Measurements from ENCODE around the gene BEST2.

The BEST2 gene

DNA sequence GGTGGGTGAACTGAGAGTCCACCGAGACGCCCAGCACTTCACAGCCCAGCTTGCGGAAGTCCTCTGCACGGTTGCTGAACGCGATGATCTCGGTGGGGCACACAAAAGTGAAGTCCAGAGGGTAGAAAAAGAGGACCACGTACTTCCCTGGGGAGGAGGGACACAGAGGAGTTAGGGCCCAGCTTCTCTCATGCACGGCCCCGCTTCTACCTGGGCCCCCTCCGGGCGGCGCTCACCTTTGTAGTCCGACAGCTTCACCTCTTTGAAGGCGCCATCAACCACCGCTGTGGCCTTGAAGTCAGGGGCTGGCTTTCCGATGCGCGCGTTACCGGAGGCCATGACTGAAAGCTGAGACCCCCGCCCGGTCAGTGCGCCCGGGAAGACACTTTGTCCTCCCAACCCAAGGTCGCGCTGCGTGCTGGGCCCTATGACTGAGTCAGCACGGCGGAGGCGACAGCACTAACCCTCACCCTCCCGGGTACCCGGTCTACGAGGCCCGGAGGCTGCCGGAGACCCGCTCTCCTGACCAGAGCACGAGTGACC, 49.4 kb downstream of the BEST2 start:
- Histone ChIP-seq H3K9me3 (ENCODE audit: low read length) (no peaks in the 10 kb centered on the region), H3F3A (ENCODE audit: insufficient read depth, low read length) (no peaks in the 10 kb centered on the region), H3K4me2 (ENCODE audit: low read length) (peak overlapping the region; percentile 74), H2AFZ (ENCODE audit: low read length) (no peak overlapping the region), H4K20me1 (ENCODE audit: insufficient read depth, low read length) (no peaks in the 10 kb centered on the region), H3K4me1 (ENCODE audit: insufficient read depth, low read length, severe bottlenecking) (peaks cover 29% of the 10 kb centered on the region), H3K9me2 (ENCODE audit: low read depth, low read length) (no peaks in the 10 kb centered on the region), H3K79me2 (ENCODE audit: insufficient read depth, low read length) (no peaks in the 10 kb centered on the region), H3K27me3 (ENCODE audit: insufficient read depth, low read length) (no peaks in the 10 kb centered on the region), H3K9ac (ENCODE audit: low read length) (peak overlapping the region; percentile 98), H3K4me3 (ENCODE audit: low read depth, low read length, poor library complexity, severe bottlenecking) (peak overlapping the region; percentile 97), H3K27ac (ENCODE audit: low read depth, low read length, poor library complexity, severe bottlenecking) (peak overlapping the region; percentile 50), H3K36me3 (ENCODE audit: insufficient read depth, low read length) (peaks cover 16% of the 10 kb centered on the region; the same call in 1 of the 2 replicates)
- no peak for TF ChIP-seq EZH2 (IDR thresholded peaks at IDR 0.05; ENCODE audit: borderline replicate concordance, low read length)
- TF ChIP-seq, protein P1, sequence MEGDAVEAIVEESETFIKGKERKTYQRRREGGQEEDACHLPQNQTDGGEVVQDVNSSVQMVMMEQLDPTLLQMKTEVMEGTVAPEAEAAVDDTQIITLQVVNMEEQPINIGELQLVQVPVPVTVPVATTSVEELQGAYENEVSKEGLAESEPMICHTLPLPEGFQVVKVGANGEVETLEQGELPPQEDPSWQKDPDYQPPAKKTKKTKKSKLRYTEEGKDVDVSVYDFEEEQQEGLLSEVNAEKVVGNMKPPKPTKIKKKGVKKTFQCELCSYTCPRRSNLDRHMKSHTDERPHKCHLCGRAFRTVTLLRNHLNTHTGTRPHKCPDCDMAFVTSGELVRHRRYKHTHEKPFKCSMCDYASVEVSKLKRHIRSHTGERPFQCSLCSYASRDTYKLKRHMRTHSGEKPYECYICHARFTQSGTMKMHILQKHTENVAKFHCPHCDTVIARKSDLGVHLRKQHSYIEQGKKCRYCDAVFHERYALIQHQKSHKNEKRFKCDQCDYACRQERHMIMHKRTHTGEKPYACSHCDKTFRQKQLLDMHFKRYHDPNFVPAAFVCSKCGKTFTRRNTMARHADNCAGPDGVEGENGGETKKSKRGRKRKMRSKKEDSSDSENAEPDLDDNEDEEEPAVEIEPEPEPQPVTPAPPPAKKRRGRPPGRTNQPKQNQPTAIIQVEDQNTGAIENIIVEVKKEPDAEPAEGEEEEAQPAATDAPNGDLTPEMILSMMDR (IDR thresholded peaks at IDR 0.05; ENCODE audit: low read length), result no peak

DNA sequence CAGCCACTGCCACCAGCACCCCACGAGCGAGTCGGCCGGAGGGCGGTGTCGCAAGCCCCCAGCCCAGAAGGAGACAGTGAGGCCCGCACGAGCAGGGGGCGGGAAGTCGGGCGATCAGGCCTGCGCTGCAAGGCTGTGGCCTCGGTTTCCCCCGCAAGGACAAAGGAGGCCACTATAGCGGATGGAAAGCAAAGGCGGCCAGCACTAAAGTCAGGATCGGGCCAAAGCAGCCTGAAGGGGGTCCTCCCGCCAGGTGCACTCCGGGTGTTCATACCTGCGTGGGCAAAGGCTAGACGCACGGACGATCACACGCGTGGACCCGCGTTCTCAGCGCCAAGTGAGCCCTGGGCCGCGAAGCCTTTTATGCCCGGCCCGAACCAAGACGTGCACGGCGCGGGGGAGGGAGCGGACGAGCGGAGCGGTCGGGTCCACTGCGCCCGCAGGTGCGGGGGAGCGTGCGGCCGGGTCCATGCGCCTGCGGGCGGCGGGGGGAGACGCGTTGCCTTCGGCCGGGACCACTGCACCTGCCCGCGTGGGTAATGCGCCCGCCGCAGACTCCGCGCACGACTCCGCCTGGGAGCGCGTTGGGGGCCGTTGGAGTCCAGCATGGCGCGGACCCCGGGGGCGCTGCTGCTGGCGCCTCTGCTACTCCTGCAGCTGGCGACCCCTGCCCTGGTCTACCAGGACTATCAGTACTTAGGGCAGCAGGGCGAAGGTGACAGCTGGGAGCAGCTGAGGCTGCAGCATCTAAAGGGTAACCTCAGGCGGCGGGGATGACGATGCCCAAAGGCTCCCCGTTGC, 50.1 kb downstream of the BEST2 start, which contains the start of the genes PRDX2 and THSD8:
PRDX2 (minus strand) TSS at position 335 of the 801 bp plus-strand sequence. CDS start 539 bp downstream, outside the sequence.
THSD8 (plus strand) TSS at position 604 of the 801 bp plus-strand sequence; CDS start at position 607, 3 bp downstream.
- no peak within 1 kb of the TSS for H2AFZ ChIP-seq (ENCODE audit: low read length)
- no peaks in the 10 kb centered on the region for H3F3A ChIP-seq (ENCODE audit: insufficient read depth, low read length)
- H3K4me3 ChIP-seq (ENCODE audit: low read depth, low read length, poor library complexity, severe bottlenecking), result peak within 1 kb of the TSS; percentile 97
- no peaks in the 10 kb centered on the region for H3K9me2 ChIP-seq (ENCODE audit: low read depth, low read length)
- no peaks in the 10 kb centered on the region for H3K9me3 ChIP-seq (ENCODE audit: low read length)
- H3K9ac ChIP-seq (ENCODE audit: low read length), result peak within 1 kb of the TSS; percentile 98
- peak within 1 kb of the TSS; percentile 50 for H3K27ac ChIP-seq (ENCODE audit: low read depth, low read length, poor library complexity, severe bottlenecking)
- H3K27me3 ChIP-seq (ENCODE audit: insufficient read depth, low read length), result no peaks in the 10 kb centered on the region
- no peak for TF ChIP-seq EZH2 (IDR thresholded peaks at IDR 0.05; ENCODE audit: borderline replicate concordance, low read length)
- TF ChIP-seq, protein P1 (IDR thresholded peaks at IDR 0.05; ENCODE audit: low read length), result no peak
- H3K36me3 ChIP-seq (ENCODE audit: insufficient read depth, low read length), result peaks cover 16% of the 10 kb centered on the region; the same call in 1 of the 2 replicates
- no peaks in the 10 kb centered on the region for H3K79me2 ChIP-seq (ENCODE audit: insufficient read depth, low read length)
- peak within 1 kb of the TSS; percentile 74 for H3K4me2 ChIP-seq (ENCODE audit: low read length)
- no peaks in the 10 kb centered on the region for H4K20me1 ChIP-seq (ENCODE audit: insufficient read depth, low read length)
- peaks cover 26% of the 10 kb centered on the region for H3K4me1 ChIP-seq (ENCODE audit: insufficient read depth, low read length, severe bottlenecking)

DNA sequence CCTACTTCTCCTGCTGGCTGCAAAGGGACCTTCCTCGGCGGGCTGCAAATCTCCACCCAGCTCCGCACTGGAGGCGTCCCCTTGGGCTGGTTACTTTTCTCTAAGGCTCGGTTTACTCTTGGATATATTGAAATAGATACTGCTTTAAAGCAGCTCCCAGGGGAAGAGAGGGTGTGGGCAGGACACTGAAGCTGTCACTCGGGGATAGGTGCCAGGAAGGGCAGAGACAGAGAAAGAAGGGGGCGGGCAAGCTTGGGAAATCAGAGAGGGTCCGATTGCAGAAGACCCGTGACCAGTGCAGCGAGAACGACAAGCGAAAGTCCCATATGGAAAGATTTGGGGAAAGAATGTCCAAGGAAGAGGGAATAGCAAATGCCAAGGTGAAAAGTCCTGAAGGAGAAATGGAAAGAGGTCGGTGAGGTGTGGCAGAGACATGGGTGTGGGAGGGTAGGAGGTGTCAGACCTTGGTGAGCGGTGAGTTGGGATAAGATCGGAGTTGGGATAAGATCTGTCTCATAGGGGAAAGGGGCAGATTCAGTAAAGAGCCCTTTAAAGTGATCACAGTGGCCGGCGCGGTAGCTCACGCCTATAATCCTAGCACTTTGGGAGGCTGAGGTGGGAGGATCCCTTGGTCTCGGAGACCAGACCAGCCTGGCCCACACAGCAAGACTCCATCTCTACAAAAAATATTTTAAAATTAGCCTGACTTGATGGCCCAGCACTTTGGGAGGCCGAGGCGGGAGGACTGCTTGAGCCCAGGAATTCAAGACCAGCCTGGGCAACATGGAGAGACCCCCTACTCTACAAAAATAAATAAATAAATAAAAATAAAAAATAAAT, 50.9 kb downstream of the BEST2 start:
- Histone ChIP-seq H2AFZ (ENCODE audit: low read length) (no peak overlapping the region), H3K27ac (ENCODE audit: low read depth, low read length, poor library complexity, severe bottlenecking) (no peak overlapping the region), H3F3A (ENCODE audit: insufficient read depth, low read length) (no peaks in the 10 kb centered on the region), H3K4me2 (ENCODE audit: low read length) (peak overlapping the region; percentile 74), H3K9me2 (ENCODE audit: low read depth, low read length) (no peaks in the 10 kb centered on the region), H3K9me3 (ENCODE audit: low read length) (no peaks in the 10 kb centered on the region), H3K4me1 (ENCODE audit: insufficient read depth, low read length, severe bottlenecking) (peaks cover 34% of the 10 kb centered on the region), H3K79me2 (ENCODE audit: insufficient read depth, low read length) (no peaks in the 10 kb centered on the region), H3K36me3 (ENCODE audit: insufficient read depth, low read length) (peaks cover 16% of the 10 kb centered on the region; the same call in 1 of the 2 replicates), H3K9ac (ENCODE audit: low read length) (peak overlapping the region; percentile 98; the same call in 1 of the 2 replicates), H3K27me3 (ENCODE audit: insufficient read depth, low read length) (no peaks in the 10 kb centered on the region), H3K4me3 (ENCODE audit: low read depth, low read length, poor library complexity, severe bottlenecking) (peak overlapping the region; percentile 97), H4K20me1 (ENCODE audit: insufficient read depth, low read length) (no peaks in the 10 kb centered on the region)
- no peak for TF ChIP-seq EZH2 (IDR thresholded peaks at IDR 0.05; ENCODE audit: borderline replicate concordance, low read length)
- TF ChIP-seq, protein P1 (IDR thresholded peaks at IDR 0.05; ENCODE audit: low read length), result no peak

All from OCI-LY1 (cell line).